ENCODE results near the gene PPFIA2. TPM values are rescaled to one million over a fixed set of nuclear protein-coding genes. Genes with fewer than 3 reads are reported as not detected.

The PPFIA2 gene
- total RNA-seq, 3 donors from 2014 or later = 1.1 to 2.9 (median 2.6) TPM

DNA sequence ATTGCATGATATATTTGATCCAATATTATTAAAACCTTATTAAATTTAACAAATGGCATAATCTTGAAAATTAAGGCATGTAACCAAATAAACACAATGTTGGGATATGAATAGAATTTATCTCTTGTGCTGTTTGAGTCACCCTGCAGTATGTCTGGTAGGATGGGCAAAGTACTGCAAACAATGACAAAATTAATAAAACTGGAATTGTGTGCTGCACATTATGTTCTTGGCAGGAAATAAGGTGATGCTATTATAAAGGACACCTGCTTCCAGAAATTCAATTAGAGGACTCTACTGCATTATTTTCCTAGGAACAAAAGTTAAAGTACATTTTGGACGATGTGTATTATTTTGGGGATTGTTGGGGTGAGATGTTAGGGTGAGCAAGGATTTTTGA lies 132.7 kb downstream of the PPFIA2 start:
- Histone ChIP-seq H3K4me3 (no peak overlapping the region), H3K4me1 (ENCODE audit: low read depth) (no peaks in the 10 kb centered on the region), H3K36me3 (ENCODE audit: low read depth) (no peaks in the 10 kb centered on the region), H3K9me3 (no peaks in the 10 kb centered on the region)
- intact Hi-C loops (cut with DNase I, micrococcal nuclease) = loop anchor here (5.0 to 10.0 kb wide), 2 partner anchors 172 to 174 kb away; no protein-coding TSS in a partner anchor
- no peak for ATAC-seq
- TF ChIP-seq, protein P1, sequence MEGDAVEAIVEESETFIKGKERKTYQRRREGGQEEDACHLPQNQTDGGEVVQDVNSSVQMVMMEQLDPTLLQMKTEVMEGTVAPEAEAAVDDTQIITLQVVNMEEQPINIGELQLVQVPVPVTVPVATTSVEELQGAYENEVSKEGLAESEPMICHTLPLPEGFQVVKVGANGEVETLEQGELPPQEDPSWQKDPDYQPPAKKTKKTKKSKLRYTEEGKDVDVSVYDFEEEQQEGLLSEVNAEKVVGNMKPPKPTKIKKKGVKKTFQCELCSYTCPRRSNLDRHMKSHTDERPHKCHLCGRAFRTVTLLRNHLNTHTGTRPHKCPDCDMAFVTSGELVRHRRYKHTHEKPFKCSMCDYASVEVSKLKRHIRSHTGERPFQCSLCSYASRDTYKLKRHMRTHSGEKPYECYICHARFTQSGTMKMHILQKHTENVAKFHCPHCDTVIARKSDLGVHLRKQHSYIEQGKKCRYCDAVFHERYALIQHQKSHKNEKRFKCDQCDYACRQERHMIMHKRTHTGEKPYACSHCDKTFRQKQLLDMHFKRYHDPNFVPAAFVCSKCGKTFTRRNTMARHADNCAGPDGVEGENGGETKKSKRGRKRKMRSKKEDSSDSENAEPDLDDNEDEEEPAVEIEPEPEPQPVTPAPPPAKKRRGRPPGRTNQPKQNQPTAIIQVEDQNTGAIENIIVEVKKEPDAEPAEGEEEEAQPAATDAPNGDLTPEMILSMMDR (IDR thresholded peaks at IDR 0.05) = no peak
- DNase-seq = no peak

DNA sequence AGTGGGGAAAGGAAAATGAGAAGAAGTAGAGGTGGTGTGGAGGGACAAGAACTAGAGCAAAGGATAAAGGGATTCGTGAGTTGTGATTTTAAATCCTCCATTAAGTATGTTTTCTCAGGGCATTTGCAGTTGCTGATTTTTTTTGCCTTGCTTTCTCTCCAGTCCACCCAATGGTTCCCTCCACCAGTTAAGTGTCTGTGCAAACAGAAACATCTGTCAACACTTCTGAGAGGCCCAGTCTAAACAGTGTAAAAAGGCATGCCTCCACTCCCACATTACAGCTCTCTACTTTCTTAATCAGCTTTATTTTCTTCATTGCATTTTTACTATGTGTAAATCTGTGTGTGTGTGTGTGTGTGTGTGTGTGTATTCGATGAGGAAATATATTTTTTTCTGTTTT lies 141.2 kb downstream of the PPFIA2 start:
- DNase-seq = no peak
- intact Hi-C loops (cut with DNase I, micrococcal nuclease) = no loop called here
- no peaks in the 10 kb centered on the region for H3K4me1 ChIP-seq (ENCODE audit: low read depth)
- H3K9me3 ChIP-seq = no peaks in the 10 kb centered on the region
- no peak for ATAC-seq
- TF ChIP-seq, protein P1 (IDR thresholded peaks at IDR 0.05) = no peak
- no peaks in the 10 kb centered on the region for H3K36me3 ChIP-seq (ENCODE audit: low read depth)
- H3K4me3 ChIP-seq = no peak overlapping the region

DNA sequence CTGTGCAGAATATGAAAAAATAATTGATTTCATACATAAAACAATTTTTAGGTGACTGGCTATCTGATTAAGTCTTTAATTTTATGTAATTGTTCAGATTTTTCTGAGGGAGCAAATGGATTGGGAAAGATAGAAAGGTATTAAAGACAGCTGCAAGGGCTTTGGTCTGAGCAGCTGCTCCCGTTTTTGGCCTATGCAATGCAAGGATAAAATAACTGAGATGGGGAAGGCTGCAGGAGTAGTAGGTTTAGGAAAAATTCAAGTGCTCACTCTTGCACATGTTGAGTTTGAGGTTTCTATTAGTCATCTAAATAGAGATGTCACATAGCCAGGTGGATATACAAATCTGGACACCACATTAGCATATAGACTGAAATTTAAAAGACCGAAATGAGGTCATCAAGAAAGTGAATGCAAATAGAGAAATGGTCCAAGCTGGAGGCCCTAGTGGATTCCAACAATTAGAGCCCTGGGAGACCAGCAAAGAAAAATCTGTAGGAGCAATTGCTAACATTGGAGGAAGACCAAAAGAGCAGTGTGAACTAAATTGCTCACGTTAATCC lies 144.0 kb downstream of the PPFIA2 start:
- no peak for ATAC-seq
- DNase-seq = no peak
- intact Hi-C loops (cut with DNase I, micrococcal nuclease) = no loop called here

DNA sequence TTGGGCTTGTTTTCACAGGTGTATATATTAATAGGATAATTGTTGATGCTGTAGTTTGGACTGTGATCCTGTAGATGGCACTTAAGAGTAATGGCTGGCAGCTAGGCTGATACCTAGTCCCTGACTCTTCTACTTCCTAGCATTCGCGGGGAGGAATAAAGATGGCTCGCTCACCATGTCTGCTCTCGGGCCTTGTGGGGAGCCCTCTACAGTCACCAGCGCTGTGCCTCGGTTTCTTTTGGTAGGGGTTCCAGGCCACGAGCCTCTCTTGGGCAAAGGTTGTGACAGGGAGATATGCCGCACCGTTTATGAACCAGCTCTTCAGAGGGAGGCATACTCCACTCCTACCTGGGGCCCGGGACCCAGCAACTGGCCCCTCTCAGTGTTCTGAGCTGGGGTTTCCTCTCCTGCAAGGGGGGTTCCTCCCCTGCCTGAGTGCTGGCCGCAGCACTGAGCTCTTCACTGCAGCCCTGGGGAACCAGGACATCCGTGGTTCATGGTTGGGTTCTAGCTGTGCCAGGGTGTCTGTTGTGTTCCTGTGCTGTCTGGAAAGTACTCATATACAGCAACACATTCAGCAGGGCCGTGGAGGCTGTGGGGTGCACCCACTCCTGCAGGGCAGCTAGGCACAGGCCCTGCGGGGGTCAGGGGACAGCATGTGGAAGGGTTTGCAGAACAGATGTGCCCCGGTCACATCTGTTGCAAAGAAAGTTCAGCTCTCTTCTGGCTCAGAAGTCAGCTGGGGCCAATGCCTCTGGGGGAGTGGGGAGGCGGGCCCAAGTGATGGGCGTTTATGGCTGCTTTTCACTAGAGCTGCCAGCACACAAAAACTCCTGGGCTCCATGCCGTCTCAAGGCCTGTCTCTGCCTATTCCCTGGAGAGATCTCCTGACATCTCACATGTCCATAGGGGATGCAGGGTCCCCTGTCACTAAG lies 147.9 kb downstream of the PPFIA2 start:
- Histone ChIP-seq H3K9me3 (no peaks in the 10 kb centered on the region), H3K4me1 (ENCODE audit: low read depth) (no peaks in the 10 kb centered on the region), H3K36me3 (ENCODE audit: low read depth) (no peaks in the 10 kb centered on the region), H3K4me3 (no peak overlapping the region)
- intact Hi-C loops (cut with DNase I, micrococcal nuclease) = no loop called here
- DNase-seq = no peak
- no peak for ATAC-seq
- TF ChIP-seq, protein P1 (IDR thresholded peaks at IDR 0.05) = no peak

More for the DNA sequence above, 144.0 kb downstream of the PPFIA2 start:
- Histone ChIP-seq H3K4me3 (no peak overlapping the region), H3K9me3 (no peaks in the 10 kb centered on the region), H3K36me3 (ENCODE audit: low read depth) (no peaks in the 10 kb centered on the region), H3K4me1 (ENCODE audit: low read depth) (no peaks in the 10 kb centered on the region)
- TF ChIP-seq, protein P1 (IDR thresholded peaks at IDR 0.05) = no peak

DNA sequence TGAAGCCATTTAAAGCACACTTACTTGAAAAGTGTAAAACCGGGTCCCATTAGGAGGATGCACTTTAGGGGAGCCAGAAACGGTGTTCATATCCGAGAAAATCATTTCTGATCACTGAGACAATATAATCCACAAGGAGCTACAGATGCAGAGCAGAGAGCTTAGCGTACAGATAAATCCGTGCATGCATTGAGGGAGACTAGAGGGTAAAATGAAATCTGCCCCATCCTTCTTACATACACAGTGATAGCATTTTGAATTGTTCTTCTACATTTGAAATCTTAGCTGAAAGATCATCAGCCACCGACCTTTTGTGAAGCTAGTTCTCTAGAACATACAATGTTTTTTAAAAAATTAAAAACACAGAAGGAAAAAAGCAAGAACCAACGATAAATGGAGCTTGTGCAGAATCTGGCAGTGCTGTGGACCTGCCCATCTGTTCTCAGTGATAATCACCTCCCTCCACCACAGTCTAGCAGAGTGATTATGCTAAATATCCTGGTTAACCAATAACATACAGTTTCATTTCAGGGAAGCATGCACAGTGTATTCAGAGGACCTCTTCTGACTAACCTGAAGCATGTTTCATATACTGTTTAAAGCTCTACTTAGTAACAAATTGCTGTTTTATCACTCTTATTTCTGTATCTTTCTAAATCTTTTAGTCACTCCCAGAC lies 161.1 kb downstream of the PPFIA2 start:
- ATAC-seq (peak; percentile 33), DNase-seq (no peak)
- TF ChIP-seq, protein P1 (IDR thresholded peaks at IDR 0.05) = no peak
- Histone ChIP-seq H3K4me1 (ENCODE audit: low read depth) (no peaks in the 10 kb centered on the region), H3K4me3 (no peak overlapping the region), H3K9me3 (no peaks in the 10 kb centered on the region), H3K36me3 (ENCODE audit: low read depth) (no peaks in the 10 kb centered on the region)
- intact Hi-C loops (cut with DNase I, micrococcal nuclease) = no loop called here

Measured in mucosa of descending colon (tissue), 3 donors.